Measurements from ENCODE around the gene KRTDAP.

DNA sequence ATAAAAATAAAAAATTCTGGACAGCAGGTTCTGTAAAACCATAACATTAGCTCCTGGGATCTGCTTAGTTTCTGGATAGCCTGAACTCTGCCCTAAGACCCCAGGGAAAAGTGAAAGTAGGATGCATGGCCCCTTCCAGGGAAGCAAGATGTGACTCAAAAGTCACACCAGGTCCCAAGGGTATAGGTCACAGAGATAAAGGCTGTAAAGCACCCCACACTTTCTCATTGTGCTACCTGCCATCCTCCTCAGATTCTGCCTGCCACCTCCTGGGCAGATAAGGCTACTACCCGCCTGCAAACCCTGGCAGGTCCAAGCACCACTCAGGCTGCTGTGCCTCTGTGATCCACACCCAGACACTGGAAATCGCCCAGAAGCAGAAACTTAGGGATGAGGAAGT is 21.6 kb downstream of the KRTDAP start:
- peak; percentile 58; the same call in 1 of the 2 replicates for TF ChIP-seq PAX5 (IDR thresholded peaks at IDR 0.05; ENCODE audit: borderline replicate concordance, low read depth, low read length)
- TF ChIP-seq NFYB (IDR thresholded peaks at IDR 0.05; ENCODE audit: insufficient read depth, low read depth, low read length), result no peak
- TF ChIP-seq, protein P1, sequence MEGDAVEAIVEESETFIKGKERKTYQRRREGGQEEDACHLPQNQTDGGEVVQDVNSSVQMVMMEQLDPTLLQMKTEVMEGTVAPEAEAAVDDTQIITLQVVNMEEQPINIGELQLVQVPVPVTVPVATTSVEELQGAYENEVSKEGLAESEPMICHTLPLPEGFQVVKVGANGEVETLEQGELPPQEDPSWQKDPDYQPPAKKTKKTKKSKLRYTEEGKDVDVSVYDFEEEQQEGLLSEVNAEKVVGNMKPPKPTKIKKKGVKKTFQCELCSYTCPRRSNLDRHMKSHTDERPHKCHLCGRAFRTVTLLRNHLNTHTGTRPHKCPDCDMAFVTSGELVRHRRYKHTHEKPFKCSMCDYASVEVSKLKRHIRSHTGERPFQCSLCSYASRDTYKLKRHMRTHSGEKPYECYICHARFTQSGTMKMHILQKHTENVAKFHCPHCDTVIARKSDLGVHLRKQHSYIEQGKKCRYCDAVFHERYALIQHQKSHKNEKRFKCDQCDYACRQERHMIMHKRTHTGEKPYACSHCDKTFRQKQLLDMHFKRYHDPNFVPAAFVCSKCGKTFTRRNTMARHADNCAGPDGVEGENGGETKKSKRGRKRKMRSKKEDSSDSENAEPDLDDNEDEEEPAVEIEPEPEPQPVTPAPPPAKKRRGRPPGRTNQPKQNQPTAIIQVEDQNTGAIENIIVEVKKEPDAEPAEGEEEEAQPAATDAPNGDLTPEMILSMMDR (IDR thresholded peaks at IDR 0.05 in 2 of 3, conservative IDR thresholded peaks at IDR 0.05 in 1 of 3; ENCODE audit: control insufficient read depth in 2 of 3, extremely low read depth in 1 of 3, insufficient read depth in 1 of 3, low read depth in 3 of 3, low read length in 3 of 3), result peak; percentile 85 to 96 (median 93); a peak in 5 of 6 replicates
- TF ChIP-seq, protein P2, sequence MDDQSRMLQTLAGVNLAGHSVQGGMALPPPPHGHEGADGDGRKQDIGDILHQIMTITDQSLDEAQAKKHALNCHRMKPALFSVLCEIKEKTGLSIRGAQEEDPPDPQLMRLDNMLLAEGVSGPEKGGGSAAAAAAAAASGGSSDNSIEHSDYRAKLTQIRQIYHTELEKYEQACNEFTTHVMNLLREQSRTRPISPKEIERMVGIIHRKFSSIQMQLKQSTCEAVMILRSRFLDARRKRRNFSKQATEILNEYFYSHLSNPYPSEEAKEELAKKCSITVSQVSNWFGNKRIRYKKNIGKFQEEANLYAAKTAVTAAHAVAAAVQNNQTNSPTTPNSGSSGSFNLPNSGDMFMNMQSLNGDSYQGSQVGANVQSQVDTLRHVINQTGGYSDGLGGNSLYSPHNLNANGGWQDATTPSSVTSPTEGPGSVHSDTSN (IDR thresholded peaks at IDR 0.05; ENCODE audit: insufficient replicate concordance, low read depth, low read length), result no peak
- TF ChIP-seq POLR2A (IDR thresholded peaks at IDR 0.05; ENCODE audit: low read depth, low read length), result no peak
- 0 out of 2 replicates have a peak, but pooled peaks have one; percentile 19 for TF ChIP-seq JUND (IDR thresholded peaks at IDR 0.05; ENCODE audit: low read depth, low read length)
- TF ChIP-seq, protein P3, sequence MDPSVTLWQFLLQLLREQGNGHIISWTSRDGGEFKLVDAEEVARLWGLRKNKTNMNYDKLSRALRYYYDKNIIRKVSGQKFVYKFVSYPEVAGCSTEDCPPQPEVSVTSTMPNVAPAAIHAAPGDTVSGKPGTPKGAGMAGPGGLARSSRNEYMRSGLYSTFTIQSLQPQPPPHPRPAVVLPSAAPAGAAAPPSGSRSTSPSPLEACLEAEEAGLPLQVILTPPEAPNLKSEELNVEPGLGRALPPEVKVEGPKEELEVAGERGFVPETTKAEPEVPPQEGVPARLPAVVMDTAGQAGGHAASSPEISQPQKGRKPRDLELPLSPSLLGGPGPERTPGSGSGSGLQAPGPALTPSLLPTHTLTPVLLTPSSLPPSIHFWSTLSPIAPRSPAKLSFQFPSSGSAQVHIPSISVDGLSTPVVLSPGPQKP (IDR thresholded peaks at IDR 0.05; ENCODE audit: low read depth, low read length), result no peak
- TF ChIP-seq, protein P4, sequence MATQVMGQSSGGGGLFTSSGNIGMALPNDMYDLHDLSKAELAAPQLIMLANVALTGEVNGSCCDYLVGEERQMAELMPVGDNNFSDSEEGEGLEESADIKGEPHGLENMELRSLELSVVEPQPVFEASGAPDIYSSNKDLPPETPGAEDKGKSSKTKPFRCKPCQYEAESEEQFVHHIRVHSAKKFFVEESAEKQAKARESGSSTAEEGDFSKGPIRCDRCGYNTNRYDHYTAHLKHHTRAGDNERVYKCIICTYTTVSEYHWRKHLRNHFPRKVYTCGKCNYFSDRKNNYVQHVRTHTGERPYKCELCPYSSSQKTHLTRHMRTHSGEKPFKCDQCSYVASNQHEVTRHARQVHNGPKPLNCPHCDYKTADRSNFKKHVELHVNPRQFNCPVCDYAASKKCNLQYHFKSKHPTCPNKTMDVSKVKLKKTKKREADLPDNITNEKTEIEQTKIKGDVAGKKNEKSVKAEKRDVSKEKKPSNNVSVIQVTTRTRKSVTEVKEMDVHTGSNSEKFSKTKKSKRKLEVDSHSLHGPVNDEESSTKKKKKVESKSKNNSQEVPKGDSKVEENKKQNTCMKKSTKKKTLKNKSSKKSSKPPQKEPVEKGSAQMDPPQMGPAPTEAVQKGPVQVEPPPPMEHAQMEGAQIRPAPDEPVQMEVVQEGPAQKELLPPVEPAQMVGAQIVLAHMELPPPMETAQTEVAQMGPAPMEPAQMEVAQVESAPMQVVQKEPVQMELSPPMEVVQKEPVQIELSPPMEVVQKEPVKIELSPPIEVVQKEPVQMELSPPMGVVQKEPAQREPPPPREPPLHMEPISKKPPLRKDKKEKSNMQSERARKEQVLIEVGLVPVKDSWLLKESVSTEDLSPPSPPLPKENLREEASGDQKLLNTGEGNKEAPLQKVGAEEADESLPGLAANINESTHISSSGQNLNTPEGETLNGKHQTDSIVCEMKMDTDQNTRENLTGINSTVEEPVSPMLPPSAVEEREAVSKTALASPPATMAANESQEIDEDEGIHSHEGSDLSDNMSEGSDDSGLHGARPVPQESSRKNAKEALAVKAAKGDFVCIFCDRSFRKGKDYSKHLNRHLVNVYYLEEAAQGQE (IDR thresholded peaks at IDR 0.05; ENCODE audit: low read depth, low read length), result no peak
- TF ChIP-seq POLR2AphosphoS2 (IDR thresholded peaks at IDR 0.05; ENCODE audit: low read depth, low read length), result no peak
- peak; percentile 45 for TF ChIP-seq SP1 (IDR thresholded peaks at IDR 0.05; ENCODE audit: low read depth, low read length)
- TF ChIP-seq, protein P5, sequence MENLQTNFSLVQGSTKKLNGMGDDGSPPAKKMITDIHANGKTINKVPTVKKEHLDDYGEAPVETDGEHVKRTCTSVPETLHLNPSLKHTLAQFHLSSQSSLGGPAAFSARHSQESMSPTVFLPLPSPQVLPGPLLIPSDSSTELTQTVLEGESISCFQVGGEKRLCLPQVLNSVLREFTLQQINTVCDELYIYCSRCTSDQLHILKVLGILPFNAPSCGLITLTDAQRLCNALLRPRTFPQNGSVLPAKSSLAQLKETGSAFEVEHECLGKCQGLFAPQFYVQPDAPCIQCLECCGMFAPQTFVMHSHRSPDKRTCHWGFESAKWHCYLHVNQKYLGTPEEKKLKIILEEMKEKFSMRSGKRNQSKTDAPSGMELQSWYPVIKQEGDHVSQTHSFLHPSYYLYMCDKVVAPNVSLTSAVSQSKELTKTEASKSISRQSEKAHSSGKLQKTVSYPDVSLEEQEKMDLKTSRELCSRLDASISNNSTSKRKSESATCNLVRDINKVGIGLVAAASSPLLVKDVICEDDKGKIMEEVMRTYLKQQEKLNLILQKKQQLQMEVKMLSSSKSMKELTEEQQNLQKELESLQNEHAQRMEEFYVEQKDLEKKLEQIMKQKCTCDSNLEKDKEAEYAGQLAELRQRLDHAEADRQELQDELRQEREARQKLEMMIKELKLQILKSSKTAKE (IDR thresholded peaks at IDR 0.05; ENCODE audit: low read depth, poor library complexity, severe bottlenecking), result peak; percentile 62
- TF ChIP-seq, protein P6, sequence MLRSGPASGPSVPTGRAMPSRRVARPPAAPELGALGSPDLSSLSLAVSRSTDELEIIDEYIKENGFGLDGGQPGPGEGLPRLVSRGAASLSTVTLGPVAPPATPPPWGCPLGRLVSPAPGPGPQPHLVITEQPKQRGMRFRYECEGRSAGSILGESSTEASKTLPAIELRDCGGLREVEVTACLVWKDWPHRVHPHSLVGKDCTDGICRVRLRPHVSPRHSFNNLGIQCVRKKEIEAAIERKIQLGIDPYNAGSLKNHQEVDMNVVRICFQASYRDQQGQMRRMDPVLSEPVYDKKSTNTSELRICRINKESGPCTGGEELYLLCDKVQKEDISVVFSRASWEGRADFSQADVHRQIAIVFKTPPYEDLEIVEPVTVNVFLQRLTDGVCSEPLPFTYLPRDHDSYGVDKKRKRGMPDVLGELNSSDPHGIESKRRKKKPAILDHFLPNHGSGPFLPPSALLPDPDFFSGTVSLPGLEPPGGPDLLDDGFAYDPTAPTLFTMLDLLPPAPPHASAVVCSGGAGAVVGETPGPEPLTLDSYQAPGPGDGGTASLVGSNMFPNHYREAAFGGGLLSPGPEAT (IDR thresholded peaks at IDR 0.05; ENCODE audit: low read depth), result peak; percentile 86
- TF ChIP-seq ZNF384 (IDR thresholded peaks at IDR 0.05; ENCODE audit: borderline replicate concordance, low read depth, low read length), result no peak

Measured in GM12878 (cell line).